DOHH2 (cell line): Measurements from ENCODE around the gene SLC9A8.

ENCODE experiments used
- CTCF ChIP-seq: fragments of 200-600 bp; sonication (generic); IDR thresholded peaks from one replicate; pipeline ENCODE4 v1.5.1; 2014; ENCODE audit warnings: antibody characterized with exemption, mild to moderate bottlenecking, low read depth, low read length; ENCODE audit not compliant: poor library complexity, severe bottlenecking
- EZH2phosphoT487 ChIP-seq: fragments of 200-600 bp; sonication (generic); IDR thresholded peaks from 2 replicates; pipeline ENCODE4 v1.6.1; 2017; ENCODE audit warnings: borderline replicate concordance, mild to moderate bottlenecking, antibody characterized with exemption, low read length, moderate library complexity, mixed read lengths

- TF ChIP-seq CTCF (no peak), EZH2phosphoT487 (no peak)
Measured at GRCh38 chr20:49843139-49843538, 30.5 kb downstream of the SLC9A8 start.
